ENCODE data around the gene ZNF804A. TPM values are rescaled to one million over a fixed set of nuclear protein-coding genes. Genes with fewer than 3 reads are reported as not detected.

The ZNF804A gene
- total RNA-seq, 2 experiments from 2014 or later: not detected

- Histone ChIP-seq H3K27me3 (ENCODE audit: control insufficient read depth in 1 of 2, insufficient read depth in 2 of 2, low read length in 2 of 2) (no peaks in the 10 kb centered on the region), H3K4me1 (ENCODE audit: insufficient read depth, low read length) (no peaks in the 10 kb centered on the region), H3K27ac (ENCODE audit: low read depth in 1 of 2, low read length in 2 of 2) (no peak overlapping the region), H3K36me3 (ENCODE audit: insufficient read depth, low read length) (no peaks in the 10 kb centered on the region), H3K9me3 (ENCODE audit: control insufficient read depth in 1 of 2, insufficient read depth in 1 of 2, low read length in 2 of 2) (no peaks in the 10 kb centered on the region), H3K4me3 (ENCODE audit: low read length) (no peak overlapping the region)
- Mint-ChIP-seq H3K4me3 (no peak overlapping the region), H3K36me3 (ENCODE audit: low read depth) (no peaks in the 10 kb centered on the region), H3K9me3 (peaks cover 3% of the 10 kb centered on the region), H3K27me3 (no peaks in the 10 kb centered on the region), H3K4me1 (ENCODE audit: low read depth) (no peaks in the 10 kb centered on the region), H3K27ac (no peak overlapping the region)
- CTCF ChIA-PET: no interaction called here
- intact Hi-C loops (cut with DNase I, micrococcal nuclease): no loop called here
- no peak for ATAC-seq (ENCODE audit: poor library complexity)
- POLR2A ChIA-PET: no interaction called here
- no peak for DNase-seq
- TF ChIP-seq CTCF (IDR thresholded peaks at IDR 0.05): no peak
These were observed 276.9 kb downstream of the ZNF804A start for GRCh38 chr2:184875212-184875611.

- DNase-seq (no peak), ATAC-seq (ENCODE audit: poor library complexity) (no peak)
- H3K9me3 ChIP-seq (ENCODE audit: control insufficient read depth in 1 of 2, insufficient read depth in 1 of 2, low read length in 2 of 2): no peaks in the 10 kb centered on the region
- Mint-ChIP-seq H3K36me3 (ENCODE audit: low read depth) (no peaks in the 10 kb centered on the region), H3K4me3 (no peak overlapping the region), H3K27me3 (no peaks in the 10 kb centered on the region), H3K9me3 (peaks cover 3% of the 10 kb centered on the region), H3K4me1 (ENCODE audit: low read depth) (no peaks in the 10 kb centered on the region), H3K27ac (no peak overlapping the region)
- H3K27ac ChIP-seq (ENCODE audit: low read depth in 1 of 2, low read length in 2 of 2): no peak overlapping the region
- no peak overlapping the region for H3K4me3 ChIP-seq (ENCODE audit: low read length)
- intact Hi-C loops (cut with DNase I, micrococcal nuclease): no loop called here
- ChIA-PET POLR2A (no interaction called here), CTCF (no interaction called here)
- no peaks in the 10 kb centered on the region for H3K36me3 ChIP-seq (ENCODE audit: insufficient read depth, low read length)
- TF ChIP-seq CTCF (IDR thresholded peaks at IDR 0.05): no peak
- no peaks in the 10 kb centered on the region for H3K27me3 ChIP-seq (ENCODE audit: control insufficient read depth in 1 of 2, insufficient read depth in 2 of 2, low read length in 2 of 2)
- H3K4me1 ChIP-seq (ENCODE audit: insufficient read depth, low read length): no peaks in the 10 kb centered on the region
These were observed 277.6 kb downstream of the ZNF804A start for GRCh38 chr2:184875911-184876310.

- ChIA-PET POLR2A (no interaction called here), CTCF (no interaction called here)
- intact Hi-C loops (cut with DNase I, micrococcal nuclease): no loop called here
- Histone ChIP-seq H3K9me3 (ENCODE audit: control insufficient read depth in 1 of 2, insufficient read depth in 1 of 2, low read length in 2 of 2) (no peaks in the 10 kb centered on the region), H3K27me3 (ENCODE audit: control insufficient read depth in 1 of 2, insufficient read depth in 2 of 2, low read length in 2 of 2) (no peaks in the 10 kb centered on the region), H3K36me3 (ENCODE audit: insufficient read depth, low read length) (no peaks in the 10 kb centered on the region), H3K4me3 (ENCODE audit: low read length) (no peak overlapping the region), H3K27ac (ENCODE audit: low read depth in 1 of 2, low read length in 2 of 2) (no peak overlapping the region), H3K4me1 (ENCODE audit: insufficient read depth, low read length) (no peaks in the 10 kb centered on the region)
- ATAC-seq (ENCODE audit: poor library complexity): no peak
- Mint-ChIP-seq H3K27me3 (no peaks in the 10 kb centered on the region), H3K27ac (no peak overlapping the region), H3K4me1 (ENCODE audit: low read depth) (no peaks in the 10 kb centered on the region), H3K4me3 (no peak overlapping the region), H3K36me3 (ENCODE audit: low read depth) (no peaks in the 10 kb centered on the region), H3K9me3 (peaks cover 7% of the 10 kb centered on the region)
- no peak for DNase-seq
- TF ChIP-seq CTCF (IDR thresholded peaks at IDR 0.05): no peak
These were observed 279.6 kb downstream of the ZNF804A start for GRCh38 chr2:184877909-184878308.
